H1 (cell line): Measurements from ENCODE around the gene LY6G6C. TPM values are rescaled to one million over a fixed set of nuclear protein-coding genes. Genes with fewer than 3 reads are reported as not detected.

Source experiments
- CTCF ChIA-PET: fragments of 300-600 bp; sonication (Branson Sonifier 250); formaldehyde crosslinking; loops from one replicate; lab custom pipeline; 2021; ENCODE audit not compliant: partially characterized antibody; lab: Charles Lee
- POLR2A ChIA-PET: fragments of 300-600 bp; sonication (Branson Sonifier 250); formaldehyde crosslinking; loops from one replicate; lab custom pipeline; 2021; ENCODE audit warnings: inconsistent platforms; ENCODE audit not compliant: partially characterized antibody; lab: Charles Lee
- DNase-seq, 2 experiments: peaks; one replicate each; pipeline versions ENCODE4 v3.0.0 to v3.0.0-alpha.2; 2010 to 2022; ENCODE audit warnings: low spot score in 2 of 2, low read depth in 1 of 2, mixed read lengths in 1 of 2
- FAIRE-seq: peaks from 2 replicates; lab custom pipeline; 2011; peaks lifted over from hg19 to GRCh38; lab: Jason Lieb, UNC
- H2AFZ ChIP-seq: 2 replicates; pipeline ENCODE4 v1.8.1; 2012; ENCODE audit warnings: low read length, inconsistent platforms
- H2AK5ac ChIP-seq: 2 replicates; pipeline ENCODE4 v1.6.1; 2013; ENCODE audit warnings: low read depth, low read length
- H2BK120ac ChIP-seq: replicated peaks from 2 replicates; pipeline ENCODE3; 2013; ENCODE audit warnings: low read depth, low read length, inconsistent platforms
- H2BK12ac ChIP-seq: 2 replicates; pipeline ENCODE4 v1.6.1; 2013; ENCODE audit warnings: low read depth, low read length
- H2BK15ac ChIP-seq: 2 replicates; pipeline ENCODE4 v1.6.1; 2013; ENCODE audit warnings: low read length
- H2BK20ac ChIP-seq: 2 replicates; pipeline ENCODE4 v1.6.1; 2013; ENCODE audit warnings: low read length
- H2BK5ac ChIP-seq: 2 replicates; pipeline ENCODE4 v1.6.1; 2013; ENCODE audit warnings: low read depth, low read length
- H3K14ac ChIP-seq: 2 replicates; pipeline ENCODE4 v1.6.1; 2013; ENCODE audit warnings: inconsistent platforms; ENCODE audit not compliant: insufficient read length
- H3K18ac ChIP-seq: 2 replicates; pipeline ENCODE4 v1.6.1; 2013; ENCODE audit warnings: low read length; ENCODE audit errors: extremely low read depth
- H3K23ac ChIP-seq: 2 replicates; pipeline ENCODE4 v1.6.1; 2013; ENCODE audit warnings: inconsistent platforms; ENCODE audit not compliant: insufficient read length
- H3K23me2 ChIP-seq: 2 replicates; pipeline ENCODE4 v1.6.1; 2013; ENCODE audit warnings: low read depth, low read length
- H3K27ac ChIP-seq: 2 replicates; pipeline ENCODE4 v1.6.1; 2011; ENCODE audit warnings: low read depth, low read length, inconsistent platforms
- H3K27me3 ChIP-seq, 4 experiments: replicated peaks in 1 of 4; 1 replicate in 1 of 4; 2 replicates in 3 of 4; pipeline versions ENCODE4 v1.6.1 to v1.8.1; 2011 to 2013; ENCODE audit warnings: low read length in 3 of 4, mild to moderate bottlenecking in 3 of 4, inconsistent platforms in 2 of 4, mixed read lengths in 2 of 4, moderate library complexity in 1 of 4; ENCODE audit not compliant: control insufficient read depth in 3 of 4, insufficient read depth in 3 of 4; ENCODE audit errors: extremely low read depth in 1 of 4
- H3K36me3 ChIP-seq, 4 experiments: 2 replicates each; pipeline versions ENCODE4 v1.6.1 to v1.8.1; 2011 to 2013; ENCODE audit warnings: mild to moderate bottlenecking in 4 of 4, low read length in 3 of 4, moderate library complexity in 2 of 4, control low read depth in 1 of 4, inconsistent platforms in 1 of 4; ENCODE audit not compliant: insufficient read depth in 4 of 4, control insufficient read depth in 2 of 4
- H3K4ac ChIP-seq: replicated peaks from 2 replicates; pipeline ENCODE3; 2013; ENCODE audit warnings: low read length, low read depth, mixed read lengths, inconsistent platforms; ENCODE audit not compliant: insufficient read length
- H3K4me1 ChIP-seq, 4 experiments: replicated peaks in 1 of 4; 1 replicate in 1 of 4; 2 replicates in 3 of 4; pipeline versions ENCODE4 v1.6.1 to v1.8.1; 2011 to 2013; ENCODE audit warnings: low read length in 3 of 4, inconsistent platforms in 2 of 4, mixed read lengths in 1 of 4; ENCODE audit not compliant: insufficient read depth in 4 of 4, control insufficient read depth in 3 of 4
- H3K4me2 ChIP-seq, 2 experiments: 2 replicates each; pipeline versions ENCODE4 v1.6.1 to v1.8.1; 2011 to 2013; ENCODE audit warnings: low read depth in 2 of 2, low read length in 2 of 2, control low read depth in 1 of 2, inconsistent platforms in 1 of 2, mild to moderate bottlenecking in 1 of 2; ENCODE audit not compliant: insufficient read depth in 1 of 2
- H3K4me3 ChIP-seq, 4 experiments: fragments of 200-600, 300-600 bp in 1 of 4; sonication (generic), shearing (Covaris generic), sonication (Bioruptor Twin) in 1 of 4; 2 replicates each; pipeline versions ENCODE4 v1.5.1 to v1.8.1; 2011 to 2016; ENCODE audit warnings: low read length in 4 of 4, low read depth in 3 of 4, control low read depth in 2 of 4, inconsistent platforms in 2 of 4, mild to moderate bottlenecking in 2 of 4, mixed read lengths in 1 of 4, moderate library complexity in 1 of 4; ENCODE audit not compliant: insufficient read depth in 2 of 4; ENCODE audit errors: extremely low read depth in 1 of 4
- H3K56ac ChIP-seq: replicated peaks from 2 replicates; pipeline ENCODE3; 2013; ENCODE audit warnings: low read depth, mild to moderate bottlenecking, mixed read lengths, low read length, inconsistent platforms; ENCODE audit not compliant: insufficient read length
- H3K79me1 ChIP-seq: 2 replicates; pipeline ENCODE4 v1.6.1; 2013; ENCODE audit warnings: low read depth, low read length, control low read depth
- H3K79me2 ChIP-seq, 2 experiments: 2 replicates each; pipeline versions ENCODE4 v1.6.1 to v1.8.1; 2012 to 2013; ENCODE audit warnings: low read length in 2 of 2, mild to moderate bottlenecking in 2 of 2, inconsistent platforms in 1 of 2; ENCODE audit not compliant: insufficient read depth in 2 of 2, control insufficient read depth in 1 of 2
- H3K9ac ChIP-seq, 4 experiments: replicated peaks in 1 of 4; 1 replicate in 1 of 4; 2 replicates in 3 of 4; pipeline versions ENCODE4 v1.6.1 to v1.8.1; 2011 to 2013; ENCODE audit warnings: low read depth in 3 of 4, low read length in 3 of 4, control low read depth in 2 of 4, mild to moderate bottlenecking in 2 of 4, moderate library complexity in 2 of 4, inconsistent platforms in 1 of 4; ENCODE audit errors: extremely low read depth in 1 of 4
- H3K9me3 ChIP-seq, 2 experiments: 2 replicates each; pipeline versions ENCODE4 v1.6.1 to v1.8.1; 2012 to 2013; ENCODE audit warnings: mild to moderate bottlenecking in 2 of 2, moderate library complexity in 2 of 2, control low read depth in 1 of 2, inconsistent platforms in 1 of 2, low read depth in 1 of 2, low read length in 1 of 2, mixed read lengths in 1 of 2; ENCODE audit not compliant: insufficient read depth in 2 of 2
- H4K20me1 ChIP-seq, 2 experiments: replicated peaks in 1 of 2; 2 replicates each; pipeline versions ENCODE3 to v1.8.1; 2011 to 2013; ENCODE audit warnings: inconsistent platforms in 2 of 2, low read length in 2 of 2, mild to moderate bottlenecking in 1 of 2; ENCODE audit not compliant: insufficient read depth in 2 of 2, control insufficient read depth in 1 of 2
- H4K5ac ChIP-seq: 2 replicates; pipeline ENCODE4 v1.6.1; 2013; ENCODE audit warnings: low read length, low read depth, mixed read lengths, inconsistent platforms; ENCODE audit not compliant: insufficient read length
- H4K8ac ChIP-seq: 2 replicates; pipeline ENCODE4 v1.8.0; 2013; ENCODE audit warnings: mild to moderate bottlenecking, moderate library complexity, low read length, inconsistent platforms; ENCODE audit not compliant: insufficient read depth; ENCODE audit errors: extremely low read depth
- H4K91ac ChIP-seq: replicated peaks from 2 replicates; pipeline ENCODE3; 2013; ENCODE audit warnings: low read length, mixed read lengths, inconsistent platforms; ENCODE audit not compliant: insufficient read length
- ATF3 ChIP-seq: IDR thresholded peaks from 2 replicates; pipeline ENCODE4 v1.6.1; 2011; ENCODE audit warnings: low read depth, mild to moderate bottlenecking, low read length; ENCODE audit not compliant: insufficient read depth
- HDAC2 ChIP-seq, 2 experiments: fragments of 300-600 bp in 1 of 2; sonication (generic) in 1 of 2; IDR thresholded peaks; 2 replicates each; pipeline ENCODE4 v1.6.1; 2011 to 2012; ENCODE audit warnings: low read depth in 2 of 2, low read length in 2 of 2, mild to moderate bottlenecking in 2 of 2, moderate library complexity in 2 of 2, borderline replicate concordance in 1 of 2, inconsistent platforms in 1 of 2
- RFX5 ChIP-seq: IDR thresholded peaks from 2 replicates; pipeline ENCODE4 v1.6.1; 2011; ENCODE audit warnings: low read depth, low read length, improper control_type of control experiment, borderline replicate concordance
- WGBS, 2 experiments: shearing (Covaris generic) in 1 of 2; methylation state at CpG; one replicate each; pipeline versions ENCODE4 v1.1.6 to v1.1.7; 2013 to 2015; ENCODE audit warnings: low lambda C conversion rate in 2 of 2, mixed read lengths in 2 of 2, inconsistent platforms in 1 of 2, low coverage in 1 of 2, missing lambda C conversion rate in 1 of 2; ENCODE audit not compliant: insufficient replicate concordance in 2 of 2, insufficient coverage in 1 of 2, insufficient read length in 1 of 2; ENCODE audit errors: extremely low coverage in 1 of 2, missing lambda C conversion rate in 1 of 2; 5-methylcytosine and 5-hydroxymethylcytosine counted together
- polyA plus RNA-seq, 7 experiments: library from polyadenylated mRNA; depleted of rRNA in 3 of 7; stranded (reverse) in 5 of 7; unstranded in 2 of 7; fragments of >200 nt in 5 of 7; fragments of 200-250 nt in 2 of 7; gene quantifications; 1 replicate in 5 of 7; 2 replicates in 1 of 7; 4 replicates in 1 of 7; pipeline versions ENCODE4 v1.2.1 to v1.2.3, GENCODE V29; 2011 to 2013; ENCODE audit warnings: missing spikeins in 2 of 7, mixed read lengths in 2 of 7
- total RNA-seq: library from RNA; stranded (reverse); fragmentation: NEBNext Ultra II Directional; extraction: Animal tissue kit (Norgen Biotek cat#: 25700); gene quantifications from 2 replicates; pipeline ENCODE4 v1.2.1, GENCODE V29; 2021

The LY6G6C gene
- total and polyA plus RNA-seq, 2 of the 8 experiments (the other 6 are each of a cell fraction or from before 2014, with no cell fraction given) = 0.23 TPM; not detected in 1

- peaks cover 0 to 7% of the 10 kb centered on the region in 2 experiments; a peak in 2 of 4 replicates for H3K79me2 ChIP-seq
These were observed 24.0 kb downstream of the LY6G6C start for GRCh38 chr6:31697555-31697954.

More at GRCh38 chr6:31697555-31697954, 24.0 kb downstream of the LY6G6C start:
- FAIRE-seq = no peak
- Histone ChIP-seq H2BK20ac (no peak overlapping the region), H3K79me1 (peaks cover 6% of the 10 kb centered on the region), H3K18ac (no peak overlapping the region), H3K14ac (no peak overlapping the region), H2BK120ac (no peak overlapping the region), H3K9ac (no peak overlapping the region), H3K9me3 (no peaks in the 10 kb centered on the region), H2AK5ac (no peak overlapping the region), H4K91ac (no peak overlapping the region), H2BK15ac (no peak overlapping the region), H3K4ac (no peak overlapping the region), H4K8ac (no peak overlapping the region), H3K27ac (no peak overlapping the region), H4K20me1 (no peaks in the 10 kb centered on the region), H3K4me1 (peaks cover 2 to 5% (median 3%) of the 10 kb centered on the region in 4 experiments; a peak in 4 of 7 replicates), H2BK5ac (no peak overlapping the region; the same call in 1 of the 2 replicates), H3K27me3 (no peaks in the 10 kb centered on the region), H3K4me2 (no peak overlapping the region), H2BK12ac (no peak overlapping the region), H3K56ac (no peak overlapping the region), H2AFZ (no peak overlapping the region), H3K4me3 (no peak overlapping the region), H4K5ac (no peak overlapping the region), H3K23ac (no peak overlapping the region), H3K23me2 (peaks cover 6% of the 10 kb centered on the region; the same call in 1 of the 2 replicates), H3K36me3 (peaks cover 2 to 8% (median 5%) of the 10 kb centered on the region in 4 experiments; a peak in 4 of 8 replicates)
- no peak for TF ChIP-seq HDAC2 (IDR thresholded peaks at IDR 0.05; ENCODE audit: borderline replicate concordance in 1 of 2, low read depth in 2 of 2, low read length in 2 of 2)
- TF ChIP-seq ATF3 = no peak
- no peak for TF ChIP-seq RFX5
- no peak for DNase-seq
- POLR2A ChIA-PET = no interaction called here
- CTCF ChIA-PET = no interaction called here
- WGBS, 2 experiments = 90% methylated on average over 3 of the region's 3 CpGs; no CpG with 5 or more reads in 1 of the 2 experiments
